ENCODE measurements around the gene CIC.

The CIC gene

GRCh38 chr19:42309686-42310085 lies 40.6 kb downstream of the CIC start:
- TF ChIP-seq CTCF (IDR thresholded peaks at IDR 0.05; ENCODE audit: low read depth, low read length) = no peak
- DNase-seq (ENCODE audit: low read depth, low spot score) = no peak
- in situ Hi-C loops (cut with HindIII; ENCODE audit: low sequenced_read_pairs) = no loop called here
- H3K4me3 ChIP-seq (ENCODE audit: low read depth, low read length) = no peak overlapping the region

DNA sequence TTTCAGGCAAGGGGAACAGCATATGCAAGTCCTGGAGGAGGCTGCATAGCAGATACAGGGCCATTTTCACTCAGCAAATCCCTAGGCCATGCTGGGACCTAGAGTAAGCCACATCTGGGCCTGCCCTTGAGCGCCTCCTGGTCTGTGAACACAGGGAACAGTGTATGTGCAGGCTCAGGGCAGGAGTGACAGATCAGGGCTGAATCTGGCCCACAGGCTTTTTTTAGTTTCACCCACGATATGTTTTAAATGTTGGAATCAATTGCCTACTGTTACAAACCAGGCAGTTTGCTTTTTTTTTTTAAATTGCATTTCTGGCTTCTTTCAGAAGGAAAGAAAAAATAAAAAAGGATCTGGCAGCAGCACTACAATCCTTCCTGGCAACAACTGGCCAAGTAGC lies 42.6 kb downstream of the CIC start:
- no peak overlapping the region for H3K4me3 ChIP-seq (ENCODE audit: low read depth, low read length)
- DNase-seq (ENCODE audit: low read depth, low spot score) = no peak
- TF ChIP-seq CTCF (IDR thresholded peaks at IDR 0.05; ENCODE audit: low read depth, low read length) = no peak
- in situ Hi-C loops (cut with HindIII; ENCODE audit: low sequenced_read_pairs) = no loop called here

GRCh38 chr19:42312370-42312769 lies 43.3 kb downstream of the CIC start:
- no peak overlapping the region for H3K4me3 ChIP-seq (ENCODE audit: low read depth, low read length)
- no peak for DNase-seq (ENCODE audit: low read depth, low spot score)
- TF ChIP-seq CTCF (IDR thresholded peaks at IDR 0.05; ENCODE audit: low read depth, low read length) = no peak
- in situ Hi-C loops (cut with HindIII; ENCODE audit: low sequenced_read_pairs) = no loop called here

DNA sequence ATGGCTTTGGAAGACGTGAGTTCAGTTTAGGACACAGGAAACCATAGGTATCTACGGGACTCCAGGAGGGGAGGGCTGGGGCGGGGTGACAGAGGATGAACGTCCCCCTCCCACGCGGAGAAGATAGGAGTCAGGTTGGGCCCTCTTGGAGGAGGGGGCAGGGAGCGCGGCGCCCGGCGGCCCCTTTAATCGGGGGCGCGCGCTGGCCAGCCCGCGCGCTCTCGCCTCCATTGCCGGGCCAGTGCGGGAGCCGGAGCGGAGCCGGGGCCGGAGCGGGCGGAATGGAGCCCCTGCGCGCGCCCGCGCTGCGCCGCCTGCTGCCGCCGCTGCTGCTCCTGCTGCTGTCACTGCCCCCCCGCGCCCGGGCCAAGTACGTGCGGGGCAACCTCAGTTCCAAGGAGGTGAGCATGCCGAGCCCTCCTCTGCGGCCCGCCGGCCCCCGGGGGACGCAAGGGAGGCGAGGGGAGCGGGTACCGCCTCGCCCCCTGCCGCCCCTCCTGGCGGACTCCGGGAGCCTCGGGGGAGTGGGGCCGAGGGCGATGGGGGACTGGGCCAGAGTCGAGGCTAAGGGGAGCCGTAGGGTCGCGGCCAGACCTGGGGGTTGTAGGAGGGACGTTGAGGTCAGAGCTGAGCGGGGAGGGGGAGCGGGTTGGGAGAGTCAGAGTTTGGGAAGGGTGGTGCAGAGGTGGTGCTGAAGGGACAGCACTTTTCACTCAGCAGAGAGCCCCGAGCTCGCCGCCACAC lies 44.2 kb downstream of the CIC start, which contains the start of gene TMEM145:
TSS of gene TMEM145 (plus strand) at position 214 of the 744 bp plus-strand sequence. CDS start at position 282, 68 bp downstream.
- in situ Hi-C loops (cut with HindIII; ENCODE audit: low sequenced_read_pairs) = no loop called here
- no peak for DNase-seq (ENCODE audit: low read depth, low spot score)
- peak within 1 kb of the TSS; percentile 18 for H3K4me3 ChIP-seq (ENCODE audit: low read depth, low read length)

GRCh38 chr19:42313840-42314755 lies 45.0 kb downstream of the CIC start:
- no peak overlapping the region for H3K4me3 ChIP-seq (ENCODE audit: low read depth, low read length)
- in situ Hi-C loops (cut with HindIII; ENCODE audit: low sequenced_read_pairs) = no loop called here
- TF ChIP-seq CTCF (IDR thresholded peaks at IDR 0.05; ENCODE audit: low read depth, low read length) = no peak
- no peak for DNase-seq (ENCODE audit: low read depth, low spot score)

More for the DNA sequence above, 44.2 kb downstream of the CIC start, which contains the start of gene TMEM145:
- peak; percentile 7 for TF ChIP-seq CTCF (IDR thresholded peaks at IDR 0.05; ENCODE audit: low read depth, low read length)

GRCh38 chr19:42315024-42315423 lies 46.0 kb downstream of the CIC start:
- no peak for DNase-seq (ENCODE audit: low read depth, low spot score)

More at GRCh38 chr19:42315024-42315423, 46.0 kb downstream of the CIC start:
- no peak for TF ChIP-seq CTCF (IDR thresholded peaks at IDR 0.05; ENCODE audit: low read depth, low read length)
- H3K4me3 ChIP-seq (ENCODE audit: low read depth, low read length) = no peak overlapping the region
- in situ Hi-C loops (cut with HindIII; ENCODE audit: low sequenced_read_pairs) = no loop called here
